Osteocyte (in vitro differentiated cells): Measurements from ENCODE around the gene ACAD11. TPM values are rescaled to one million over a fixed set of nuclear protein-coding genes. Genes with fewer than 3 reads are reported as not detected.

ENCODE experiments used
- DNase-seq: peaks from one replicate; pipeline ENCODE4 v3.0.0; 2021; ENCODE audit warnings: mixed read lengths; ENCODE audit not compliant: unreplicated experiment; ENCODE audit errors: extremely low spot score
- H3K27ac Mint-ChIP-seq: one replicate; pipeline ENCODE4 v1.8.0; 2021; ENCODE audit warnings: mild to moderate bottlenecking, mixed read lengths; ENCODE audit not compliant: unreplicated experiment
- H3K27me3 Mint-ChIP-seq: one replicate; pipeline ENCODE4 v1.8.0; 2021; ENCODE audit warnings: mixed read lengths; ENCODE audit not compliant: unreplicated experiment
- H3K36me3 Mint-ChIP-seq: one replicate; pipeline ENCODE4 v1.8.0; 2021; ENCODE audit warnings: mixed read lengths; ENCODE audit not compliant: unreplicated experiment
- H3K4me1 Mint-ChIP-seq: one replicate; pipeline ENCODE4 v1.8.0; 2021; ENCODE audit warnings: mixed read lengths; ENCODE audit not compliant: unreplicated experiment
- H3K4me3 Mint-ChIP-seq: one replicate; pipeline ENCODE4 v1.8.0; 2021; ENCODE audit warnings: mild to moderate bottlenecking, moderate library complexity, mixed read lengths; ENCODE audit not compliant: unreplicated experiment
- H3K9me3 Mint-ChIP-seq: one replicate; pipeline ENCODE4 v1.8.0; 2021; ENCODE audit warnings: mixed read lengths; ENCODE audit not compliant: unreplicated experiment
- CTCF ChIP-seq: fragments of 200-600 bp; sonication (generic); IDR thresholded peaks from 2 replicates; pipeline ENCODE4 v1.5.0; 2021; ENCODE audit warnings: antibody characterized with exemption, mild to moderate bottlenecking, moderate library complexity
- total RNA-seq: library from RNA; stranded (reverse); gene quantifications from 2 replicates; pipeline ENCODE4 v1.2.1, GENCODE V29; 2021

Gene ACAD11
- total RNA-seq, 1 donor from 2014 or later = 22.6 TPM

- Mint-ChIP-seq H3K27me3 (no peaks in the 10 kb centered on the region), H3K36me3 (no peaks in the 10 kb centered on the region), H3K9me3 (no peaks in the 10 kb centered on the region), H3K4me1 (peaks cover 5% of the 10 kb centered on the region), H3K27ac (no peak overlapping the region), H3K4me3 (no peak overlapping the region)
- no peak for TF ChIP-seq CTCF
- no peak for DNase-seq
Observed at GRCh38 chr3:132652640-132653270, 6.9 kb downstream of the ACAD11 start.

- no peak for TF ChIP-seq CTCF
- H3K36me3 Mint-ChIP-seq = no peaks in the 10 kb centered on the region
- no peak overlapping the region for H3K4me3 Mint-ChIP-seq
- no peak overlapping the region for H3K27ac Mint-ChIP-seq
- H3K9me3 Mint-ChIP-seq = no peaks in the 10 kb centered on the region
- no peak for DNase-seq
- H3K4me1 Mint-ChIP-seq = no peaks in the 10 kb centered on the region
- H3K27me3 Mint-ChIP-seq = no peaks in the 10 kb centered on the region
Observed at GRCh38 chr3:132650153-132650552, 9.5 kb downstream of the ACAD11 start.

- no peak overlapping the region for H3K4me3 Mint-ChIP-seq
- H3K9me3 Mint-ChIP-seq = no peaks in the 10 kb centered on the region
- H3K4me1 Mint-ChIP-seq = no peaks in the 10 kb centered on the region
- no peak for TF ChIP-seq CTCF
- DNase-seq = no peak
- no peaks in the 10 kb centered on the region for H3K36me3 Mint-ChIP-seq
- no peaks in the 10 kb centered on the region for H3K27me3 Mint-ChIP-seq
- no peak overlapping the region for H3K27ac Mint-ChIP-seq
Observed at GRCh38 chr3:132645058-132645457, 14.6 kb downstream of the ACAD11 start.

- Mint-ChIP-seq H3K9me3 (no peaks in the 10 kb centered on the region), H3K27me3 (no peaks in the 10 kb centered on the region), H3K4me1 (no peaks in the 10 kb centered on the region), H3K27ac (no peak overlapping the region), H3K4me3 (no peak overlapping the region), H3K36me3 (peaks cover 8% of the 10 kb centered on the region)
- no peak for DNase-seq
- TF ChIP-seq CTCF = no peak
Observed at GRCh38 chr3:132643366-132643765, 16.2 kb downstream of the ACAD11 start.

- peaks cover 8% of the 10 kb centered on the region for H3K36me3 Mint-ChIP-seq
- H3K4me3 Mint-ChIP-seq = no peak overlapping the region
- no peak for TF ChIP-seq CTCF
- no peak for DNase-seq
- H3K9me3 Mint-ChIP-seq = no peaks in the 10 kb centered on the region
- H3K27me3 Mint-ChIP-seq = no peaks in the 10 kb centered on the region
- H3K4me1 Mint-ChIP-seq = peaks cover 6% of the 10 kb centered on the region
- H3K27ac Mint-ChIP-seq = no peak overlapping the region
Observed at GRCh38 chr3:132642539-132642847, 17.1 kb downstream of the ACAD11 start.
